Chondrocyte (in vitro differentiated cells): Measurements from ENCODE around the gene SND1. TPM values are rescaled to one million over a fixed set of nuclear protein-coding genes. Genes with fewer than 3 reads are reported as not detected.

Experiments
- DNase-seq: peaks from one replicate; pipeline ENCODE4 v3.0.0; 2021; ENCODE audit warnings: mixed read lengths, low spot score
- H3K27ac Mint-ChIP-seq: one replicate; pipeline ENCODE4 v1.8.0; 2021; ENCODE audit warnings: mild to moderate bottlenecking, moderate library complexity, mixed read lengths; ENCODE audit not compliant: unreplicated experiment
- H3K27me3 Mint-ChIP-seq: 2 replicates; pipeline ENCODE4 v1.8.0; 2021; ENCODE audit warnings: low read depth, mixed read lengths
- H3K36me3 Mint-ChIP-seq: 2 replicates; pipeline ENCODE4 v1.8.0; 2021; ENCODE audit warnings: low read depth, mixed read lengths
- H3K4me1 Mint-ChIP-seq: 2 replicates; pipeline ENCODE4 v1.8.0; 2021; ENCODE audit warnings: low read depth, mild to moderate bottlenecking, mixed read lengths
- H3K4me3 Mint-ChIP-seq: one replicate; pipeline ENCODE4 v1.8.0; 2021; ENCODE audit warnings: mild to moderate bottlenecking, moderate library complexity, mixed read lengths; ENCODE audit not compliant: unreplicated experiment
- H3K9me3 Mint-ChIP-seq: 2 replicates; pipeline ENCODE4 v1.8.0; 2021; ENCODE audit warnings: low read depth, mixed read lengths
- CTCF ChIP-seq: fragments of 200-600 bp; sonication (generic); IDR thresholded peaks from 2 replicates; pipeline ENCODE4 v1.5.0; 2021; ENCODE audit warnings: antibody characterized with exemption, mild to moderate bottlenecking, moderate library complexity
- microRNA-seq: library from miRNA; unstranded; fragments of <30 nt; microRNA quantifications from one replicate; pipeline ENCODE4 v1.2.0, GENCODE V29; 2020; ENCODE audit warnings: borderline number of aligned reads
- total RNA-seq: library from RNA; stranded (reverse); gene quantifications from 3 replicates; pipeline ENCODE4 v1.2.1, GENCODE V29; 2021

The SND1 gene
- total RNA-seq, 1 donor from 2014 or later, result 229 TPM

- peaks cover 15% of the 10 kb centered on the region for H3K9me3 Mint-ChIP-seq
- no peak for TF ChIP-seq CTCF
- H3K4me1 Mint-ChIP-seq, result no peaks in the 10 kb centered on the region
- H3K27ac Mint-ChIP-seq, result no peak overlapping the region
- no peak for DNase-seq
- H3K27me3 Mint-ChIP-seq, result peaks cover 49% of the 10 kb centered on the region
- H3K36me3 Mint-ChIP-seq, result peaks cover 2% of the 10 kb centered on the region
- no peak overlapping the region for H3K4me3 Mint-ChIP-seq
Observed at GRCh38 chr7:128141683-128142195, 489.7 kb downstream of the SND1 start.

Small RNAs within 50 kb of the gene (microRNA-seq; reads per million reads assigned to microRNA genes)
- not detected for gene MIR593

Other genes starting within 250 kb of the SND1 start
- 15.8 to 19.9 TPM (median 18.9 TPM) in 3 replicates for gene GCC1, start 66.6 kb upstream of the SND1 start, total RNA-seq
- 137 to 143 TPM (median 137 TPM) in 3 replicates for gene ARF5, start 63.8 kb upstream of the SND1 start, total RNA-seq
- not detected in 3 replicates for gene FSCN3, start 58.5 kb upstream of the SND1 start, total RNA-seq
- gene PAX4, start 34.1 kb upstream of the SND1 start, total RNA-seq, result not detected in 3 replicates